GM23338 (cell line): Measurements from ENCODE around the gene CRISPLD2. TPM values are rescaled to one million over a fixed set of nuclear protein-coding genes. Genes with fewer than 3 reads are reported as not detected.

ENCODE experiments used
- ATAC-seq: fragments of 200-7000 bp; cut with Tn5 transposase; 3 replicates; pipeline ENCODE4 v1.9.1; 2020
- DNase-seq: peaks from one replicate; pipeline ENCODE4 v3.0.0-alpha.2; 2015; ENCODE audit warnings: low spot score
- H2AFZ ChIP-seq: fragments of 200-600 bp; sonication (generic); 2 replicates; pipeline ENCODE4 v1.8.0; 2016; ENCODE audit warnings: antibody characterized with exemption, mild to moderate bottlenecking, moderate library complexity
- H3F3A ChIP-seq: fragments of 200-600 bp; sonication (generic); replicated peaks from 2 replicates; pipeline ENCODE4 v1.8.0; 2017; ENCODE audit warnings: antibody characterized with exemption, mixed run types, low read depth
- H3K27ac ChIP-seq: fragments of 200-600 bp; sonication (generic); 2 replicates; pipeline ENCODE4 v1.6.1; 2016; ENCODE audit warnings: low read depth
- H3K27me3 ChIP-seq: fragments of 200-600 bp; sonication (generic); 2 replicates; pipeline ENCODE4 v1.8.0; 2016; ENCODE audit warnings: mild to moderate bottlenecking, mixed run types, moderate library complexity; ENCODE audit not compliant: insufficient read depth
- H3K36me3 ChIP-seq: fragments of 200-600 bp; sonication (generic); 2 replicates; pipeline ENCODE4 v1.8.0; 2016; ENCODE audit warnings: mild to moderate bottlenecking; ENCODE audit not compliant: insufficient read depth
- H3K4me1 ChIP-seq: fragments of 200-600 bp; sonication (generic); 2 replicates; pipeline ENCODE4 v1.8.0; 2016; ENCODE audit warnings: mild to moderate bottlenecking, moderate library complexity; ENCODE audit not compliant: insufficient read depth
- H3K4me2 ChIP-seq: fragments of 200-600 bp; sonication (generic); 2 replicates; pipeline ENCODE4 v1.7.1; 2017; ENCODE audit warnings: mixed run types
- H3K4me3 ChIP-seq: fragments of 200-600 bp; sonication (generic); 2 replicates; pipeline ENCODE4 v1.6.1; 2016; ENCODE audit warnings: mixed run types
- H3K79me2 ChIP-seq: fragments of 200-600 bp; sonication (generic); replicated peaks from 2 replicates; pipeline ENCODE4 v1.8.0; 2017; ENCODE audit warnings: mild to moderate bottlenecking; ENCODE audit not compliant: insufficient read depth
- H3K9me2 ChIP-seq: fragments of 200-600 bp; sonication (generic); 2 replicates; pipeline ENCODE4 v1.8.0; 2017; ENCODE audit not compliant: insufficient read depth
- H4K20me1 ChIP-seq: fragments of 200-600 bp; sonication (generic); replicated peaks from 2 replicates; pipeline ENCODE4 v1.8.0; 2017; ENCODE audit warnings: mild to moderate bottlenecking; ENCODE audit not compliant: insufficient read depth
- H3K27ac Mint-ChIP-seq: 2 replicates; pipeline ENCODE4 v1.8.0; 2020; ENCODE audit warnings: inconsistent platforms, mild to moderate bottlenecking, moderate library complexity, mixed read lengths
- H3K27me3 Mint-ChIP-seq: 3 replicates; pipeline ENCODE4 v1.8.0; 2022; ENCODE audit warnings: low read depth, mild to moderate bottlenecking, moderate library complexity, mixed read lengths, inconsistent platforms; ENCODE audit not compliant: insufficient read depth, poor library complexity
- H3K36me3 Mint-ChIP-seq: 3 replicates; pipeline ENCODE4 v1.8.0; 2021; ENCODE audit warnings: low read depth, mild to moderate bottlenecking, inconsistent platforms, moderate library complexity, mixed read lengths
- H3K4me1 Mint-ChIP-seq: 3 replicates; pipeline ENCODE4 v1.8.0; 2020; ENCODE audit warnings: mild to moderate bottlenecking, inconsistent platforms, mixed read lengths
- H3K4me3 Mint-ChIP-seq: 3 replicates; pipeline ENCODE4 v1.8.0; 2021; ENCODE audit warnings: moderate library complexity, mild to moderate bottlenecking, inconsistent platforms, mixed read lengths
- H3K9me3 Mint-ChIP-seq: 3 replicates; pipeline ENCODE4 v1.8.0; 2020; ENCODE audit warnings: moderate library complexity, mild to moderate bottlenecking, inconsistent platforms, mixed read lengths
- CREB1 ChIP-seq: fragments of 250-450 bp; sonication (Bioruptor Pico); IDR thresholded peaks from 2 replicates; pipeline ENCODE4 v1.5.0; 2020; ENCODE audit warnings: low read depth, mild to moderate bottlenecking, moderate library complexity
- CTCF ChIP-seq, 2 experiments: fragments of 200-600 bp in 1 of 2; sonication (generic) in 1 of 2; conservative IDR thresholded peaks; 2 replicates each; pipeline versions ENCODE4 v1.5.1 to v1.6.1; 2016 to 2017; ENCODE audit warnings: antibody characterized with exemption in 2 of 2, low read depth in 2 of 2, mild to moderate bottlenecking in 2 of 2, moderate library complexity in 1 of 2
- ETS1 ChIP-seq: IDR thresholded peaks from 2 replicates; pipeline ENCODE4 v1.6.1; 2016; ENCODE audit warnings: antibody characterized with exemption
- EZH2 ChIP-seq: fragments of 200-600 bp; sonication (generic); IDR thresholded peaks from one replicate; pipeline ENCODE4 v1.8.0; 2017; ENCODE audit warnings: antibody characterized with exemption, mild to moderate bottlenecking, low read depth; ENCODE audit not compliant: unreplicated experiment
- EZH2phosphoT487 ChIP-seq: fragments of 200-600 bp; sonication (generic); IDR thresholded peaks from one replicate; pipeline ENCODE4 v1.8.1; 2018; ENCODE audit warnings: antibody characterized with exemption; ENCODE audit not compliant: unreplicated experiment
- JUNB ChIP-seq: IDR thresholded peaks from one replicate; pipeline ENCODE4 v1.6.1; 2016; ENCODE audit warnings: antibody characterized with exemption; ENCODE audit not compliant: unreplicated experiment
- NANOG ChIP-seq: IDR thresholded peaks from 2 replicates; pipeline ENCODE4 v1.6.1; 2016; ENCODE audit warnings: antibody characterized with exemption, borderline replicate concordance
- POLR2AphosphoS5 ChIP-seq: IDR thresholded peaks from 2 replicates; pipeline ENCODE4 v1.6.1; 2016; ENCODE audit warnings: antibody characterized with exemption, low read depth
- REST ChIP-seq: IDR thresholded peaks from one replicate; pipeline ENCODE4 v1.6.1; 2018; ENCODE audit warnings: antibody characterized with exemption; ENCODE audit not compliant: unreplicated experiment
- STAT1 ChIP-seq: IDR thresholded peaks from one replicate; pipeline ENCODE4 v1.6.1; 2016; ENCODE audit warnings: antibody characterized with exemption; ENCODE audit not compliant: unreplicated experiment
- ZNF114 ChIP-seq: fragments of 250-450 bp; sonication (Bioruptor Pico); IDR thresholded peaks from 2 replicates; pipeline ENCODE4 v1.5.0; 2020; ENCODE audit warnings: mild to moderate bottlenecking, moderate library complexity
- ZNF331 ChIP-seq: fragments of 250-450 bp; sonication (Bioruptor Pico); IDR thresholded peaks from 2 replicates; pipeline ENCODE4 v1.5.0; 2020; ENCODE audit warnings: low read depth, mild to moderate bottlenecking, moderate library complexity
- ZNF462 ChIP-seq: fragments of 250-450 bp; sonication (Bioruptor Pico); IDR thresholded peaks from 2 replicates; pipeline ENCODE4 v1.5.0; 2020; ENCODE audit warnings: mild to moderate bottlenecking, moderate library complexity
- polyA plus RNA-seq: library from polyadenylated mRNA; unstranded; fragments of >200 nt; fragmentation: Nextera tagmentation; extraction: Ambion mirVana; gene quantifications from 2 replicates; pipeline ENCODE4 v1.2.1, GENCODE V29; 2016
- total RNA-seq: library from RNA; depleted of rRNA; stranded (reverse); fragments of >200 nt; shearing (Covaris generic); gene quantifications from 2 replicates; pipeline ENCODE4 v1.2.3, GENCODE V29; 2014

CRISPLD2 gene
- total and polyA plus RNA-seq, 2 experiments from 2014 or later = 2.6 to 8.3 TPM

- no peaks in the 10 kb centered on the region for H3K9me3 Mint-ChIP-seq
- Histone ChIP-seq H3K79me2 (no peaks in the 10 kb centered on the region), H3K36me3 (no peaks in the 10 kb centered on the region), H4K20me1 (peaks cover 7% of the 10 kb centered on the region), H3K4me3 (no peak overlapping the region), H3K27ac (no peak overlapping the region), H3K9me2 (no peaks in the 10 kb centered on the region), H3F3A (0 out of 2 replicates have a peak, but pooled peaks cover 7% of the 10 kb centered on the region), H2AFZ (no peak overlapping the region), H3K4me2 (no peak overlapping the region), H3K27me3 (no peaks in the 10 kb centered on the region), H3K4me1 (no peaks in the 10 kb centered on the region)
- no peaks in the 10 kb centered on the region for H3K36me3 Mint-ChIP-seq
- TF ChIP-seq ZNF114 (CRISPR knock-in tag) = no peak
- no peak for TF ChIP-seq EZH2
- TF ChIP-seq CREB1 (CRISPR knock-in tag) = no peak
- no peak for TF ChIP-seq JUNB
- TF ChIP-seq EZH2phosphoT487 = no peak
- TF ChIP-seq ZNF462 (CRISPR knock-in tag) = no peak
- TF ChIP-seq REST = no peak
- no peak for TF ChIP-seq POLR2AphosphoS5
- TF ChIP-seq CTCF (conservative IDR thresholded peaks at IDR 0.05; ENCODE audit: low read depth in 2 of 2) = no peak
- no peak for TF ChIP-seq NANOG
- TF ChIP-seq ETS1 = no peak
- no peak for TF ChIP-seq ZNF331 (CRISPR knock-in tag)
- no peak for TF ChIP-seq STAT1
- H3K4me3 Mint-ChIP-seq = no peak overlapping the region
- peaks cover 3% of the 10 kb centered on the region for H3K27me3 Mint-ChIP-seq
- peaks cover 2% of the 10 kb centered on the region; the same call in 2 of the 3 replicates for H3K4me1 Mint-ChIP-seq
- no peak for DNase-seq
- ATAC-seq = no peak
- no peak overlapping the region for H3K27ac Mint-ChIP-seq
Measured at GRCh38 chr16:84786605-84787262, 33.1 kb upstream of the CRISPLD2 start.
